Osteoblast (primary cell): ENCODE measurements around the gene PAIP2B. TPM values are rescaled to one million over a fixed set of nuclear protein-coding genes. Genes with fewer than 3 reads are reported as not detected.

Experiments used
- DNase-seq: peaks from one replicate; pipeline ENCODE4 v3.0.0; 2011; ENCODE audit warnings: low spot score, mixed read lengths; ENCODE audit not compliant: insufficient read length; ENCODE audit errors: missing footprints
- H2AFZ ChIP-seq: 2 replicates; pipeline ENCODE4 v1.6.0; 2011; ENCODE audit warnings: mild to moderate bottlenecking, low read length
- H3K27ac ChIP-seq: 2 replicates; pipeline ENCODE4 v1.5.1; 2011; ENCODE audit warnings: mild to moderate bottlenecking, low read depth, low read length, moderate library complexity
- H3K27me3 ChIP-seq: 2 replicates; pipeline ENCODE4 v1.6.0; 2012; ENCODE audit warnings: mild to moderate bottlenecking, control low read depth, inconsistent platforms, low read length, moderate library complexity; ENCODE audit not compliant: insufficient read depth
- H3K36me3 ChIP-seq: 2 replicates; pipeline ENCODE4 v1.5.1; 2011; ENCODE audit warnings: mild to moderate bottlenecking, low read length, control low read depth, moderate library complexity; ENCODE audit not compliant: insufficient read depth
- H3K4me1 ChIP-seq: 2 replicates; pipeline ENCODE4 v1.5.1; 2011; ENCODE audit warnings: mild to moderate bottlenecking, low read length, control low read depth, moderate library complexity; ENCODE audit not compliant: insufficient read depth
- H3K4me2 ChIP-seq: 2 replicates; pipeline ENCODE4 v1.6.0; 2011; ENCODE audit warnings: mild to moderate bottlenecking, low read length; ENCODE audit not compliant: insufficient read depth
- H3K4me3 ChIP-seq: fragments of 200-600 bp; sonication (generic); 3 replicates; pipeline ENCODE4 v1.5.1; 2012; ENCODE audit warnings: mild to moderate bottlenecking, low read length, inconsistent platforms; ENCODE audit not compliant: insufficient read depth
- H3K79me2 ChIP-seq: 2 replicates; pipeline ENCODE4 v1.6.0; 2012; ENCODE audit warnings: mild to moderate bottlenecking, low read length, control low read depth, inconsistent platforms; ENCODE audit not compliant: insufficient read depth
- H3K9me3 ChIP-seq: 2 replicates; pipeline ENCODE4 v1.5.1; 2011; ENCODE audit warnings: low read depth, low read length, control low read depth
- H4K20me1 ChIP-seq: 2 replicates; pipeline ENCODE4 v1.6.0; 2012; ENCODE audit warnings: mild to moderate bottlenecking, low read length, control low read depth; ENCODE audit not compliant: insufficient read depth
- small RNA-seq: library from RNA; depleted of rRNA; stranded (forward); fragments of <200 nt; gene quantifications from one replicate; pipeline ENCODE3, GENCODE V24; 2012
- total RNA-seq: library from RNA; depleted of rRNA; stranded (reverse); fragments of >200 nt; gene quantifications from 2 replicates; pipeline ENCODE4 v1.2.3, GENCODE V29; 2012
- TF ChIP-seq, protein P1 (sequence below): IDR thresholded peaks from 2 replicates; pipeline ENCODE4 v1.5.1; 2011; ENCODE audit warnings: mild to moderate bottlenecking, low read depth, low read length, moderate library complexity; ENCODE audit errors: extremely low read depth

PAIP2B gene
- total RNA-seq, 1 donor = 0.36 TPM

DNA sequence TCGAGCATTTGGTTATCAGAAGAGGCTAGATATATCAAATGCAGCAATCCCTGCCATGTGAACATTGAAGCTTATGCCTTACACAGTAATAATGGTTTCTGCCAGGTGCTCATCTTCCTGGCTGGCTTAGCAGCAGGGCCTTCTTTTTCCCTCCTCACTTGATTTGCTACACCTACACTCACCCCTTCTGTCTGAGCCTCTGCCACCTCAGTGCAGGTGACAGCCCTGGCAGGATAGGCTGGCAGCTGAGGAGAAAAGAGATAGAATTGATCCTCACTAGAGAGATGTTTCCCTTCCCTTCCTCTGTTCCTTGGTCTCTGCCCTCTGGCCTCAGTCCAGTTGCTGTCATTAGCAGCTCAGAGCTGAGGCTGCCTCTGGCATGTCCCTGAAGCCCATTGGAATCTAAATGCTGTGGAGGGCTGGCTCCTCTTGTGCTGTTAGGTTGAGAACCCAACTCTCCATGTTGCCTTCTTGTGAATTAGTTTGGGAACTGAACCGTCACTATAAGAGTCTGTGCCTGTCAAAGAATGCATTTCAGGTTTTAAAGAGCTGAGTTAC, 78.3 kb downstream of the PAIP2B start:
- Histone ChIP-seq H3K4me1 (no peaks in the 10 kb centered on the region), H3K36me3 (peaks cover 65% of the 10 kb centered on the region), H3K79me2 (no peaks in the 10 kb centered on the region), H3K4me3 (no peak overlapping the region), H3K4me2 (no peak overlapping the region), H4K20me1 (peaks cover 11% of the 10 kb centered on the region), H3K27me3 (peaks cover 1% of the 10 kb centered on the region), H3K9me3 (no peaks in the 10 kb centered on the region), H3K27ac (no peak overlapping the region), H2AFZ (no peak overlapping the region)
- TF ChIP-seq, protein P1, sequence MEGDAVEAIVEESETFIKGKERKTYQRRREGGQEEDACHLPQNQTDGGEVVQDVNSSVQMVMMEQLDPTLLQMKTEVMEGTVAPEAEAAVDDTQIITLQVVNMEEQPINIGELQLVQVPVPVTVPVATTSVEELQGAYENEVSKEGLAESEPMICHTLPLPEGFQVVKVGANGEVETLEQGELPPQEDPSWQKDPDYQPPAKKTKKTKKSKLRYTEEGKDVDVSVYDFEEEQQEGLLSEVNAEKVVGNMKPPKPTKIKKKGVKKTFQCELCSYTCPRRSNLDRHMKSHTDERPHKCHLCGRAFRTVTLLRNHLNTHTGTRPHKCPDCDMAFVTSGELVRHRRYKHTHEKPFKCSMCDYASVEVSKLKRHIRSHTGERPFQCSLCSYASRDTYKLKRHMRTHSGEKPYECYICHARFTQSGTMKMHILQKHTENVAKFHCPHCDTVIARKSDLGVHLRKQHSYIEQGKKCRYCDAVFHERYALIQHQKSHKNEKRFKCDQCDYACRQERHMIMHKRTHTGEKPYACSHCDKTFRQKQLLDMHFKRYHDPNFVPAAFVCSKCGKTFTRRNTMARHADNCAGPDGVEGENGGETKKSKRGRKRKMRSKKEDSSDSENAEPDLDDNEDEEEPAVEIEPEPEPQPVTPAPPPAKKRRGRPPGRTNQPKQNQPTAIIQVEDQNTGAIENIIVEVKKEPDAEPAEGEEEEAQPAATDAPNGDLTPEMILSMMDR = no peak
- no peak for DNase-seq

- Histone ChIP-seq H3K27me3 (no peaks in the 10 kb centered on the region), H3K79me2 (no peaks in the 10 kb centered on the region), H3K4me1 (no peaks in the 10 kb centered on the region), H3K9me3 (no peaks in the 10 kb centered on the region), H4K20me1 (peaks cover 8% of the 10 kb centered on the region), H2AFZ (no peak overlapping the region), H3K4me3 (no peak overlapping the region), H3K36me3 (peaks cover 92% of the 10 kb centered on the region), H3K4me2 (no peak overlapping the region), H3K27ac (no peak overlapping the region)
- TF ChIP-seq, protein P1 = no peak
- no peak for DNase-seq
Observed at GRCh38 chr2:71143782-71144181, 83.1 kb downstream of the PAIP2B start.

DNA sequence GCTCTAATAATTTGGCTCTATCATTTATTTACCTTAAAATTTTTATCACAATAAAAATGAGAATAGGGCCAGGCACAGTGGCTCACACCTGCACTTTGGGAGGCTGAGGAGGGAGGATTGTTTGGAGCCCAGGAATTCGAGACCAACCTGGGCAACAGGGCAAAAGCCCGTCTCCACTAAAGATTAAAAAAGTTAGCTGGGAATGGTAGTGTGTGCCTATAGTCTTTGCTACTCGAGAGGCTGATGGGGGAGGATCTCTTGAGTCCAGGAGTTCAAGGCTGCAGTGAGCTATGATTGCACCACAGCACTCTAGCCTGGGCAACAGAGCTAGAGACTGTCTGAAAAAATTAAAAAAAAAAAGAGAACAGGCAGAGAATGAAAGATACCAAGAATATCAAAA, 90.7 kb downstream of the PAIP2B start:
- peaks cover 62% of the 10 kb centered on the region for H3K36me3 ChIP-seq
- peaks cover 8% of the 10 kb centered on the region for H4K20me1 ChIP-seq
- H2AFZ ChIP-seq = no peak overlapping the region
- no peak overlapping the region for H3K4me2 ChIP-seq
- no peak overlapping the region for H3K4me3 ChIP-seq
- peaks cover 13% of the 10 kb centered on the region for H3K4me1 ChIP-seq
- TF ChIP-seq, protein P1 = no peak
- no peaks in the 10 kb centered on the region for H3K9me3 ChIP-seq
- no peak for DNase-seq
- H3K27me3 ChIP-seq = no peaks in the 10 kb centered on the region
- H3K27ac ChIP-seq = no peak overlapping the region
- H3K79me2 ChIP-seq = peaks cover 24% of the 10 kb centered on the region

- Histone ChIP-seq H4K20me1 (peaks cover 8% of the 10 kb centered on the region), H3K79me2 (peaks cover 45% of the 10 kb centered on the region), H3K27me3 (no peaks in the 10 kb centered on the region), H2AFZ (no peak overlapping the region), H3K36me3 (peaks cover 39% of the 10 kb centered on the region), H3K4me3 (no peak overlapping the region), H3K4me1 (peaks cover 15% of the 10 kb centered on the region), H3K9me3 (no peaks in the 10 kb centered on the region), H3K4me2 (no peak overlapping the region), H3K27ac (no peak overlapping the region)
- no peak for DNase-seq
- TF ChIP-seq, protein P1 = no peak
Observed at GRCh38 chr2:71133603-71134002, 93.3 kb downstream of the PAIP2B start.

Small RNAs within 50 kb of the gene (small RNA-seq; reads per million reads assigned to genes)
- not detected for gene AC007881.1

Other genes with a start within 250 kb of the PAIP2B start
- 0.88 and 1.1 TPM in 2 replicates for gene ANKRD53, start 248.5 kb downstream of the PAIP2B start, total RNA-seq
- gene TEX261, start 232.2 kb downstream of the PAIP2B start, total RNA-seq = 30.0 and 36.8 TPM in 2 replicates
- 56.9 and 57.2 TPM in 2 replicates for gene NAGK, start 158.5 kb downstream of the PAIP2B start, total RNA-seq
- gene MCEE, start 96.9 kb downstream of the PAIP2B start, total RNA-seq = 21.4 and 24.2 TPM in 2 replicates
- gene MPHOSPH10, start 96.5 kb downstream of the PAIP2B start, total RNA-seq = 15.0 and 17.0 TPM in 2 replicates
- gene ZNF638, start 104.7 kb upstream of the PAIP2B start, total RNA-seq = 148 and 152 TPM in 2 replicates
- 2.7 and 4.3 TPM in 2 replicates for gene DYSF, start 226.5 kb upstream of the PAIP2B start, total RNA-seq